GM23248 (cell line): ENCODE results near the gene SLC44A4.
"Not testable (repeated sequence)": the region's sequence is repeated elsewhere in the genome, so short reads cannot be mapped to it uniquely, and the experiment has no call there.

Source experiments
- EZH2 ChIP-seq: fragments of 200-600 bp; sonication (generic); IDR thresholded peaks from 2 replicates; pipeline ENCODE4 v1.6.1; 2018; ENCODE audit warnings: antibody characterized with exemption, mild to moderate bottlenecking; ENCODE audit not compliant: insufficient read depth, poor library complexity, severe bottlenecking
- EZH2phosphoT487 ChIP-seq: fragments of 200-600 bp; sonication (generic); IDR thresholded peaks from 2 replicates; pipeline ENCODE4 v1.6.1; 2018; ENCODE audit warnings: antibody characterized with exemption, moderate library complexity, mild to moderate bottlenecking, low read depth; ENCODE audit not compliant: insufficient read depth

DNA sequence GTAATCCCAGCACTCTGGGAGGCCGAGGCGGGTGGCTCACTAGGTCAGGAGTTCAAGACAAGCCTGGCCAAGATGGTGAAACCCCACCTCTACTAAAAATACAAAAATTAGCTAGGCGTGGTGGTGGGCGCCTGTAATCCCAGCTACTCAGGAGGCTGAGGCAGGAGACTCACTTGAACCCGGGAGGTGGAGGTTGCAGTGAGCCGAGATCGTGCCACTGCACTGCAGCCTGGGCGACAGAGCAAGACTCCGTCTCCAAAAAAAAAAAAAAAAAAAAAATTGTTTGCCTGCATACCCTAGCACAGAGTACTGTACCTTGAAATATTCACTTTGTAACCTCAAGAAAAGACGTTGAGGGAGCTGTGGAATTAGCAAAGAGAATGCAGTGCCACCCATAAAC, 58.4 kb downstream of the SLC44A4 start:
- TF ChIP-seq EZH2, EZH2phosphoT487: not testable (repeated sequence)
